ENCODE results near the gene COG8.
A peak's percentile ranks its signal among the peaks of the same experiment; 100 is the strongest.
"Not testable (repeated sequence)": the region's sequence is repeated elsewhere in the genome, so short reads cannot be mapped to it uniquely, and the experiment has no call there.

The COG8 gene, protein sequence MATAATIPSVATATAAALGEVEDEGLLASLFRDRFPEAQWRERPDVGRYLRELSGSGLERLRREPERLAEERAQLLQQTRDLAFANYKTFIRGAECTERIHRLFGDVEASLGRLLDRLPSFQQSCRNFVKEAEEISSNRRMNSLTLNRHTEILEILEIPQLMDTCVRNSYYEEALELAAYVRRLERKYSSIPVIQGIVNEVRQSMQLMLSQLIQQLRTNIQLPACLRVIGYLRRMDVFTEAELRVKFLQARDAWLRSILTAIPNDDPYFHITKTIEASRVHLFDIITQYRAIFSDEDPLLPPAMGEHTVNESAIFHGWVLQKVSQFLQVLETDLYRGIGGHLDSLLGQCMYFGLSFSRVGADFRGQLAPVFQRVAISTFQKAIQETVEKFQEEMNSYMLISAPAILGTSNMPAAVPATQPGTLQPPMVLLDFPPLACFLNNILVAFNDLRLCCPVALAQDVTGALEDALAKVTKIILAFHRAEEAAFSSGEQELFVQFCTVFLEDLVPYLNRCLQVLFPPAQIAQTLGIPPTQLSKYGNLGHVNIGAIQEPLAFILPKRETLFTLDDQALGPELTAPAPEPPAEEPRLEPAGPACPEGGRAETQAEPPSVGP

DNA sequence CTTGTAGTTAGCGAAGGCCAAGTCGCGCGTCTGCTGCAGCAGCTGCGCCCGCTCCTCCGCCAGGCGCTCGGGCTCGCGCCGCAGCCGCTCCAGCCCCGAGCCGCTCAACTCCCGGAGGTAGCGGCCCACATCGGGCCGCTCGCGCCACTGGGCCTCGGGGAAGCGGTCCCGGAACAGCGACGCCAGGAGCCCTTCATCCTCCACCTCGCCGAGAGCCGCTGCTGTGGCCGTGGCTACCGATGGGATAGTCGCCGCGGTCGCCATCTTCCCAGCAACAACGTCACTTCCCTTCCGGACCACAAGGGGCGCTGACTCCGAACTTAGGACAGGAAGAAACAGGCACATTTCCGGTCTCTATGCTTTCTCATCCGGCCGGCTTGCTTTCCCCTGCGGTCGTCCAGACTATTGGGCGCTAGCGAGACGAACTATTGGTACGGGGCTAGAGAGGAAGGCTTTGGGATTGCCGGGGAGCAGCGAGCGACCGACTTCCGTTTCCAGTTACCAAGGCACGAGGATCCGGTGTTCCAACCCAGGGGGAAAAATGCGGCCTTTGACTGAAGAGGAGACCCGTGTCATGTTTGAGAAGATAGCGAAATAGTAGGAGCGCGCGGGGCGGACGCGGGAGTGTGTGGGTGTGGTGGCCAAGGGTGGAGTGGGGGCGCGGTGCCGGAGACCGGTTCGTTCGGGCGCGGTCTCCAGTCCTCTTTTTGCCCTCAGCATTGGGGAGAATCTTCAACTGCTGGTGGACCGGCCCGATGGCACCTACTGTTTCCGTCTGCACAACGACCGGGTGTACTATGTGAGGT is at the start of gene COG8, which contains the start of gene NIP7:
Gene COG8 (minus strand): TSS at position 276 of the 806 bp plus-strand sequence. CDS start 12 bp downstream, at position 264.
Gene NIP7 (plus strand): TSS at position 484 of the 806 bp plus-strand sequence. CDS start 58 bp downstream, at position 542.
- peak; percentile 98 for DNase-seq (ENCODE audit: low spot score)

DNA sequence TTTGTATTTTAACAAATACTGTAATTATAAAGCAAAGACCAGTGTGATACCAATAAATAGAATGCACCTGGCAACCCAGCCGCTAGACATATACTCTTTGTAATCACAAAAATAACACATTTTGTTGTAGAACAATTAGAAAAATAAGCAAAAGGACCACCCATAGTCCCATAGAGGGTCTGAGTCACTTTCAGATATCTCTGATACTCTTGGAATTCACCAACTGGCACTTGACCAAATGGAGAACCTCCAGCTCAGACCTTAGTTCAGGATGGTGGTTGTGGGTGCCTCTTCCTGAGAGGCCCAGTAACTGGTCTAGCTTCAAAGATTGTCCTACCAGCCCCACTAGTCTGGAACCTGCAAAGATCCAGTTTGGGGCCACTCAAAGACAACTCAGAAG is 47.2 kb upstream of the COG8 start:
- no peak for DNase-seq (ENCODE audit: low spot score)

DNA sequence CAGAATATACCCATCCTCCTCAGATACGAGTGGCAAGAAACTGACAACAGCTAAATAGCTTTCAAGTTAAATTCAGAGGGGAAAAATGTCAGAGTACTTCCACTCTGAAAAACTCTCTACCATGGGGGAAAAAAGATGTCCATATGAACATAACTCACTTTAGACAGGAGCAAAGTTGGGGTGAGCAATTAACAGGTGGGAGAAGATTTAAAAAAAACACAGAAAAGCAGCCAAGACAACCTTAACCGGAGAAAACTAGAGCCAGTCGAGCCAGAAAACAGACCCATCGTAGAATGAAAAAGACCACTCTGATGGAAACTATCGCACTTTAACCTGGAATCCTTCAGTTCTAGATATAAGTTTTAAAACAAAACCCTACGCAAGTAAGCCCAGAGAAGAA is 45.6 kb upstream of the COG8 start:
- DNase-seq (ENCODE audit: low spot score): peak; percentile 21

DNA sequence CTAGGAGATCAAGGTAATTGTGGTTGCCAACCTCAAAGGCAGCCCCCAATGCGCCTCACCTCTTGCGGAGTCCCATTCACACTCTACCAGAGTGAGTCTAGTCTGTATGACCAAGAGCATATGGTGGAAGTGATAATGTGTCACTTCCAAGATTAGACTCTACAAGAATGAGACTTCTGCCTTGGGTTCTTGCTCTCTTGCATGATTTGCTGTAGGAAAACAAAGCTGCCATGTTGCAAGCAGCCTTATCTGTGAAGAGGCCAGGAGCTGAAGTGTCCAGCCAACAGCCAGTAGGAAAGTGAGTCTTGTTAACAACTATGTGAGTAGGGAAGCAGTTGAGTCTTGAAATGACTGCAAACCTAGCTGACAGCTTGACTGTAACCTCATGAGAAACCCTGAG is 43.1 kb upstream of the COG8 start:
- no peak for DNase-seq (ENCODE audit: low spot score)

DNA sequence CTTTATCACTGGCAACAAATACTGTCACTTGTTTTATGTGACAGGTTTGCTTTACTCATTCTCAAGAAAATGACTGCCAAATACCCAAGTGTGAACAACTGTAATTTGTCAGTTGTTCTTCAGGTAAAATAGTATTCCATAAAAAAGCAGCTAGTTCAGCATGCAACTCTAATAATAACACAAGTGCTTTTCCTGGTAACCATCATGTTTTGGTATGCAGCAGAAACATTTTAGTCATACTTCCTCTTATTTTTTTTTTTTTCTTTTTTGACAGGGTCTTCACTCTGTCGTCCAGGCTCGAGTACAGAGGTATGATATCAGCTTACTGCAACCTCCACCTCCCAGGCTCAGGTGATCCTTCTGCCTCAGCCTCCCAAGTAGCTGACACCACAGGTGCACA is 41.9 kb upstream of the COG8 start:
- no peak for DNase-seq (ENCODE audit: low spot score)

DNA sequence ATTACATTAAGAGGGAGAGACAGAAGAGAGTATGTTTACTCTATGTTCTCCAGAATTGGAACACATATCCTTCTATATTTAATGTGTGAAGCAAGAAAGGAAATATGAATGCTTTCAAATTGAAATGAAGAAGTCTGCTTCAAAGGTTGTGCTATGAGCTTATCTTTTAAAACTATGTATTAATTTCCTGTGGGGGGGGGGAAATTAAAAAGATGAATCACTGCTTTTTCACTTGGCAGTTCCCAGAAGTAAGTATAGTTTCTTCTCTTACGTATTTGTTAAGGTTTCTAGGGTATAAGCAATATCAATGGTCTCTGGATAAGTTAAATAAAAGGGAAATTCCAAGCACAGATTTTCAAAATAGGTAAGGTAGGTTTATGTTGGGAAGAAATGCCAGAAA is 39.4 kb upstream of the COG8 start:
- DNase-seq (ENCODE audit: low spot score): no peak

DNA sequence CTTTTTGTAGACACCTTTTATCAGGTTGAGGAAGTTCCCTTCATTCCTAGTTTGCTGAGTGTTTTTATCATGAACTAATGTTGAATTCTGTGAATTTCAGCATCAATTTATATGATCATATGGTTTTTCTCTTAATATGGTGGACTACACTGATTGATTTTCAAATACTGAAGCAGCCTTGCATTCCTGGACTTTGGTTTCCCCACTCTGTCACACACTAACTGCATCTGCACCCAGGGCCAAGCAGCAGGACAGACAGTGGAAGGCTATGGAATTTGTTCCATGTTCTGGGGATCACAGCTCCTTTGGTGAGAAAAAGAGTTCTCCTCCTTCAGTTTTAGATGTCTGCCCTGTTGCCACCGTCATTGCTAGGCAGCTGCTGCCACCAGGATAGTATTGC is 38.7 kb upstream of the COG8 start:
- DNase-seq (ENCODE audit: low spot score): no peak

DNA sequence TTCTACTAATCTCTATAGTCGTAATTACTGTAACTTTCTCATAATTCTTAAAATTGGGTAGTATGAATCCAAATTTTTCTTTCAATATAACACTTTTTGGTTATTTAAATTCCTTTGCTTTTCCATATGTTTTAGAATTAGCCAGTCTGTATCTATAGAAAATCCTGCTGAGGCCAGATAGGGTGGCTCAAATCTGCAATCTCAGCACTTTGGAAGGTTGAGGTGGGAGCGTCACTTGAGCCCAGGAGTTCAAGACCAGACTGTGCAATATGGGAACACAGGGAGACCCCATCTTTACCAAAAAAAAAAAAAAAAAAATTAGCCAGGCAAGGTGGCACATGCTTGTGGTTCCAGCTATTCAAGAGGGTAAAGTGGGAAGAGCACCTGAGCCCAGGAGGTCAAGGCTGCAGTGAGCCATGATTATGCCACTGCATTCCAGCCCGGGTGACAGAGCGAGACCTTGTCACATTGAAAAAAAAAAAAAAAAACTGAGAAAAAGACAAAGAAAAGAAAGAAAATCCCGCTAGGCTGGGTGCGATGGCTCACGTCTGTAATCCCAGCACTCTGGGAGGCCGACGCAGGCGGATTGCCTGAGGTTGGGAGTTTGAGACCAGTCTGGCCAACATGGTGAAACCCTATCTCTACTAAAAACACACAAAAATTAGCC is 37.2 kb upstream of the COG8 start:
- no peak for DNase-seq (ENCODE audit: low spot score)

DNA sequence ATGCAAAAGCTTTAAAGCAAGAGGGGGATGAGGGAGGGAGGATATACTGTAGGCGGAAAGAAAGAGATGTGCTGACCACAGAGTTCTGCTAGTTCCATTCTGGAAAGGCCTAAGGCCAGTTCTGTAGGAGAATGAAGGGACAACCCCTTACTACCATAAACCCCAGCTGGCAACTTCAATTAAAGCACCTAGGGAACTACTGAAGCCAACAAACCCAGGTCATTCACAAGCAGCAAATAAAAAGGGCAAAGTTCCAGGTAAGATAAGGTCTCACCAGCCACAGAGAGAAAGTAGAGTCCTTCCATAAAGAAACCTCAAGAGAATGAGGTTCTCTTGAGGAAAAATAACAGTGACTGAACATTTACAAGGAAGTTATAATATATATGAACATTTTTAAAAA is 33.7 kb upstream of the COG8 start:
- DNase-seq (ENCODE audit: low spot score): no peak

DNA sequence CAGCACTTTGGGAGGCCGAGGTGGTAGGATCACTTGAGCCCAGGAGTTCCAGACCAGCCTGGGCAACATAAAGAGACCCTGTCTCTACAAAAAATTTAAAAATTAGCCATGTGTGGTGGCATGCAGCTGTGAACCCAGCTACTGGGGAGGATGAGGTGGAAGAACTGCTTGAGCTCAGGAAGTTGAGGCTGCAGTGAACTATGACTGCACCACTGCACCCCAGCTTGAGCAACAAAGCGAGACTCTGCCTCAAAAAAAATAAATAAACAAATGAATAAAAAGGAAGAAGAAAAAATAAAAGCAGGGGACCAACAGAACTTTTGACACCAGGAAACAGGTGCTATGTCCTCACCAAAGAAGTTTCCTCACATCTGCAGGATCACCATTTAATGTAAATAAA is 32.2 kb upstream of the COG8 start:
- no peak for DNase-seq (ENCODE audit: low spot score)

DNA sequence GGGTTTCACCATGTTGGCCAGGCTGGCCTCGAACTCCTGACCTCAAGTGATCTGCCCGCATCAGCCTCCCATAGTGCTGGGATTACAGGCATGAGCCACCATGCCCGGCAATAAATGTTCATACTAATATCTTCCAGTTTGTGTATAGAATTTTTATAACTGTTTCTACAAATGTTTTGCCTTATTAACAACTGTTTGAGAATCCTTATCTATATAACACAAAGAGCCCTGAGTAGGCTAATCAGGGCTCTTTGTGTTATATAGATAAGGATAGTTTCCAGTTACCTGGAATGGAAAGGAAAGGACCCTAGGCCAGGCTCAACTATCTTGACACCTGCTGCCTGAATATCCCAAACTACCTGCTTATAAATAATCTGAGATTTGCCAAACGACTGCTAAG is 29.5 kb upstream of the COG8 start:
- no peak for DNase-seq (ENCODE audit: low spot score)

DNA sequence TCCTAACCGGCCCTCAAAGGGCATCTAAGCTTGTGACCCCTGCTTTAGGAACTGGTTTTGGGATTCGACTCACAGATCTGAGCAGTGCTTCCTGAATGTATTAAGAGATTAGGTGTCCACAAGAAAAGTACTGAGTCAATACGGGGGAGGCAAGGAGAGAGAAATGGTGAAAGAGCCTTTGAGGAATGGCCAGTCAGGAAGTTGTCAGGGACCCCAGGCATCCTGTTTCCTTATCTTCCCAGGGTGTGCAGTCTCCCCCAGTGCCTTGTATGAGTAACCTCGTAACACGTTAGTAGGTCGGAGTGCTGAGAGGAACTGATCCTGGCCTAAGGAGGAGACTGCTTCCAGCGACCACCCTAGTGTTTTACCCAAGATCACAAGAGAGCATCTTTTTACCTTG is 28.6 kb upstream of the COG8 start:
- no peak for DNase-seq (ENCODE audit: low spot score)

DNA sequence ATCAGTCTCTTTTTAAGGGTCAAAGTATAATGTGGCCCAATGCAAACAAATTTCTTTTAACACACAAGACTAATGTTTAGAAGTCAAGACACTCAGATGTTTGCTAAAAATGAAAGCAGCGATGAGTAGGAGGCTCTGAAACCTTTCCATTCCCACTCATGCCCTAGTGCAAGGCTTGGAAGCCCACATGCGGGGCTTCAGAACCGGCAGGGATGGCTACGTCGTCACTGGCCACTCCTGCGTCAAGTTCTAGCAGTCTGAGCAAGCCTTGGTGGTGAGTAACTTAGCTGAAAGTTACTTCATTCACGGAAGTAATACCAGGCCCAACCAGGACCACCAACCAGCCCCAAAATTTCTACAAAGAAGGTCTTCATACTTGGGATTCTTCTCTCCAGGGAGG is 27.1 kb upstream of the COG8 start:
- no peak for DNase-seq (ENCODE audit: low spot score)

DNA sequence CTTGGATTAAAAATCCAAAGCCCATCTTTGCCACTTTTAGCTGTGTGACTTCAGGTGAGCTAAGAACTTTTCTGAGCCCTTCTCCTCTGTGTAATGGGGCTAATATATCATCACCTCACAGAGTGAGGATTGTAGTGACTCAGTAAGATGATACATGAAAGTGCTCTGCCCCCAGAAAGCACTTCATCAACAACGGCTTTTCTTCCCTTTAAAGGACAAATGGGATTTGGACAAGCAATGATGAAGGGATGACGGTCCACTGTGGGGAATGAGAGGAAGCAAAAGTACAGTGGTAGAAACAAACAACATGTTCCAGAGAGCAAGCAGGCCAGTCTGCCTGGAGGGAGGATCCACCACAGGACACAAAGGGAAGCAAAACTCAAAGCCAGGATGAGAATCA is 26.5 kb upstream of the COG8 start:
- no peak for DNase-seq (ENCODE audit: low spot score)

DNA sequence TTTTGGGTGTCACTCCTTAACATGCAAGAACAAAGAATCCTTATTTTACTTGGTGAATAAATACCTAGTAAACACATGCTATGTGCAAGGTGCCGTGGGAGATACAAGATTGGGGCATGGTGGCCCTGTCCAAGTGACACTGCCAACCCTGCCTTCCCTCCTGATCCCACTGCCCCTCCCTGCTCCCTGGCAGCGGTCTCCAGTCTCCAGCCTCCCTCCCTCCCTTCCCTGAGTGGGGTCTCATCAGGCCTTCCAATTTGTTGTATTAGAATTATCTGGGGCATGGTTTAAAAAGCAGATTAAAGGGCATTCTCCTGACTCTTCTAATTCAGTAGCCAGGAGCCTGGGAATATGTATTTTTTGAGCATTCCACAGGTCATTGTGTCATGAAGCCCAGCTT is 24.7 kb upstream of the COG8 start:
- no peak for DNase-seq (ENCODE audit: low spot score)

DNA sequence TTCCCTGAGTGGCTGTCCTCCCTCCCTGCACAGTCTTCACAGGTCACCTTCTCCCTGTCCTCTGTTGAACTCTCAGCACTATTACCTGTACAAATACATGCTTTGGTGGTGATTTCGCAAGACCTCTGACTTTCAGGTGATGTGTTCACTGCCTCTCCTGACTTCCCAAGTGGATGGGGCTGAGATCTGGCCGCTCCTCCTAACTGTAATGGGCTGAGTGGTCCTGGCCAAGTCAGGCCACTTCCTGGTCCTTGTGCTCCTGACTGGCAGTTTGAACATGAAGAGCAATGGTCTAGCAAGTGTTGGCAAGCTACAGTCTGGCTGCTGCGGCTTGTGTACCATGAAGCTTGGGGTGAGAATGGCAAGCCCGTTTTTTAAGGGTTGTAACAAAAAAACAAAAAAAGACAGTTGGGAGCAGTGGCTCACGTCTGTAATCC is 23.9 kb upstream of the COG8 start:
- no peak for DNase-seq (ENCODE audit: low spot score)

DNA sequence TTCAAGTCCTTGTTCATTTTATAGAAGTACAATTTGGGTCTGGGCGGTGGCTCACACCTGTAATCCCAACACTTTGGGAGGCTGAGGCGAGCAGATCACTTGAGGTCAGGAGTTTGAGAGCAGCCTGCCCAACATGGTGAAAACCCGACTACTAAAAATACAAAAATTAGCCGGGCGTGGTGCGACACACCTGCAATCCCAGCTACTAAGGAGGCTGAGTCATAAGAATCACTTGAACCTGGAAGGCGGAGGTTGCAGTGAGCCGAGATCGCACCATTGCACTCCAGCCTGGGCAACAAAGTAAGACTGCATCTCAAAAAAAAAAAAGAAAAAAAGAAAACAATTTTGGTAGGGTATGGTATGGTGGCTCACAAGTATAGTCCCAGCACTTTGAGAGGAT is 20.7 kb upstream of the COG8 start:
- DNase-seq (ENCODE audit: low spot score): not testable (repeated sequence)

DNA sequence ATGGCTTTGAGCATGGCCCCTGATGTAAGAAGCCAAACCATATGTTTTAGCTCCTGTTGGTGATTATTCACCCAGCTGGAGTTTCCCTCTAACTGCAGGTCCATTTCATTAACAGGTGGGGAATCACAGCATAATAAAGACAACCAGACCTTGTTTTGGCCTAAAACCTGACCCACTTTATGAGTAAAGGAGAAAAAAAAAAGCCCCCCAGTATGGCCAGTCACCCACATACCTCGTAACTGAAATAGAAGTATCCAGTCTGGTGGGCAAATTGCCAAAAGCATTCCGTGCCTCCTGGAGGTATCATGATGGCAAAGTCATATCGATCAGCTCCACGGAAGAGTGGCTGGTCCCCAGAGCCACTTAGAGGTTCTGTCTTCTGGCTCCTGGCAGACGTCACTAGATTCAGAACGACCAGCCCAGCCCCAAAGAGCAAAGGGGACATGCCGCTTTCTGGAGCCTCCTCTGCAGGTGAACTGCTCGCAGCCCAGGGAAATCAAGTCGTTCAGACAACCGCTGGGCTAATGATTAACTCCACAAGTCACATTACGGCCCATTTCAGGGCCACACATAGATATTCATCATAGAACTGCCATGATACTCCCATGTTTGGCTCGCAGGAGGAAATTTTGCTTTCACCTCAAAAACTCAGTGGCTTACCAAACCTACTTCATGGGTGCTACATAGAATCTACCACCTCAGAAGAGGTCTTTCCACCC is 12.1 kb upstream of the COG8 start, which contains the start of gene TMED6:
Gene TMED6 (minus strand): TSS at position 478 of the 719 bp plus-strand sequence. CDS start 33 bp downstream, at position 445.
- no peak for DNase-seq (ENCODE audit: low spot score)

DNA sequence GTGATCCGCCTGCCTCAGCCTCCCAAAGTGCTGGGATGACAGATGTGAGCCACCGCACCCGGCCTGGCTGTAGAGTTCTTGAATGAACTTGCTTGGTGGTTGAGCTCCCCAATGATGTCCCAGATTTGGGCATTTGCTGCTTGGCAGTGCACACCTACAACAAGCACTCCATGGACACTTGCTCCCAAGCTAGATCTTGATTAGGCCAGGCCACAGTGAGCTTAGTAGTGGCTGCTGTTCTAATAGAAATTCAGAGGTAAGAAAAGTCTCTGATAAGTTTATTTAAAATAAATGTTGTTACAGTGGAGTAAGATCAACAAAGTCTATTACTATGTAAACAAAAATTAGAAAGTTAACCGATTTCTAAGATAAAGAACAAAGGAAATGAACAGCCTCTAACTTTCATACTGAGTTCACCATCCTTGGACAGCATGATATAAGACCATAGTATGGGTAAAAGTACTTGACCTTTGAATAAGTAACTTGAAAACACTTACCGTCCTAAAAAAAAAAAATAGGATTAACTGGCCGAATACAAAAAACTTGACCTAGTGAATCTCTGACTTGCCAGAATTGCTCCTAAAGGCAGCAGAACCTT is 11.3 kb upstream of the COG8 start:
- no peak for DNase-seq (ENCODE audit: low spot score)

DNA sequence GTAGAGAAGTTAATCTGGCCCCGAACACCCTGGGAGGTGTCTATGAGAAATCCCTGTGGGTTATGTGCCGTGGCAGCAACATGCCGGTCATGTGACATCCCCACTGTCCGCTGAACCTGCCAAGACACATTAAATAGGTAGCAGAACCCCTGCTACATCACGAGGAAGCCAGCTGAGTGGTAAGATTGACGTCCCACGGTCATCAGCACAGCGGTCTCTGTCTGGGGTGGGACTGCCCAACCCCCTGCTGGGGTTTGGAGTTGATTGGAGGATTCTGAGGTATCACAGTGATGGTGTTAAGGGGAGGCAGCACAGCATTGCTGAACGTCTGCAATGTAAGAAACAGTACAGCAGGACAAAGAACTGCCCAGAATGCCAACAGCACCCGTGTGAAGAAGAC is 10.2 kb upstream of the COG8 start:
- DNase-seq (ENCODE audit: low spot score): no peak

DNA sequence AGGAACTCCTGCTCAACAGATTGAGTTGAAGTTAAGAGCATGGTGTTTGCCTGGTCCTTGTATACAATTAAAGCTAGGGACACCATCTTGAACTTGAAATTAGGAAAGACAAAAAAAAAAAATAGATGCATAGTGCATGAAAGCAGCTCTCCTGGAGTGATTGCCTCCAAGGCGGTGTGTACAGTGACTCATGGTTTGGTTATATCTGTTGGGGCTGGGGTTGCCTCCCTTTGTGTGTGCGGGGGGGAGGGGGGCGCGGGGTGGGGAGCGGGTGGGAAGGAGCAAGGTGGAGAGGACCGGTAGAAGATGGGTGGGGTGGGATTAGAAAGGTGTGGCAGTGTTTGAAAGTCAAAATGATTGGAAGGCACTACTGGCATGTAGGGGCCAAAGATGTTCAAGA is 8.9 kb upstream of the COG8 start:
- DNase-seq (ENCODE audit: low spot score): no peak
